DOHH2 (cell line): Measurements from ENCODE around the gene MYBPHL.

Experiments used
- EZH2phosphoT487 ChIP-seq: fragments of 200-600 bp; sonication (generic); IDR thresholded peaks from 2 replicates; pipeline ENCODE4 v1.6.1; 2017; ENCODE audit warnings: borderline replicate concordance, mild to moderate bottlenecking, antibody characterized with exemption, low read length, moderate library complexity, mixed read lengths
- TF ChIP-seq, protein P1 (sequence below): fragments of 200-600 bp; sonication (generic); IDR thresholded peaks from one replicate; pipeline ENCODE4 v1.5.1; 2014; ENCODE audit warnings: antibody characterized with exemption, mild to moderate bottlenecking, low read depth, low read length; ENCODE audit not compliant: poor library complexity, severe bottlenecking

GRCh38 chr1:109258481-109259466 lies 48.0 kb downstream of the MYBPHL start:
- TF ChIP-seq, protein P1, sequence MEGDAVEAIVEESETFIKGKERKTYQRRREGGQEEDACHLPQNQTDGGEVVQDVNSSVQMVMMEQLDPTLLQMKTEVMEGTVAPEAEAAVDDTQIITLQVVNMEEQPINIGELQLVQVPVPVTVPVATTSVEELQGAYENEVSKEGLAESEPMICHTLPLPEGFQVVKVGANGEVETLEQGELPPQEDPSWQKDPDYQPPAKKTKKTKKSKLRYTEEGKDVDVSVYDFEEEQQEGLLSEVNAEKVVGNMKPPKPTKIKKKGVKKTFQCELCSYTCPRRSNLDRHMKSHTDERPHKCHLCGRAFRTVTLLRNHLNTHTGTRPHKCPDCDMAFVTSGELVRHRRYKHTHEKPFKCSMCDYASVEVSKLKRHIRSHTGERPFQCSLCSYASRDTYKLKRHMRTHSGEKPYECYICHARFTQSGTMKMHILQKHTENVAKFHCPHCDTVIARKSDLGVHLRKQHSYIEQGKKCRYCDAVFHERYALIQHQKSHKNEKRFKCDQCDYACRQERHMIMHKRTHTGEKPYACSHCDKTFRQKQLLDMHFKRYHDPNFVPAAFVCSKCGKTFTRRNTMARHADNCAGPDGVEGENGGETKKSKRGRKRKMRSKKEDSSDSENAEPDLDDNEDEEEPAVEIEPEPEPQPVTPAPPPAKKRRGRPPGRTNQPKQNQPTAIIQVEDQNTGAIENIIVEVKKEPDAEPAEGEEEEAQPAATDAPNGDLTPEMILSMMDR: no peak
- no peak for TF ChIP-seq EZH2phosphoT487
